GM19452 (cell line): ENCODE results near the gene SLC35G4.
"Not testable (repeated sequence)": the region's sequence is repeated elsewhere in the genome, so short reads cannot be mapped to it uniquely, and the experiment has no call there.

Source experiments
- ATAC-seq: cut with Tn5 transposase; IDR thresholded peaks from one replicate; pipeline ENCODE4 v1.9.1; 2021; ENCODE audit not compliant: unreplicated experiment

The SLC35G4 gene

DNA sequence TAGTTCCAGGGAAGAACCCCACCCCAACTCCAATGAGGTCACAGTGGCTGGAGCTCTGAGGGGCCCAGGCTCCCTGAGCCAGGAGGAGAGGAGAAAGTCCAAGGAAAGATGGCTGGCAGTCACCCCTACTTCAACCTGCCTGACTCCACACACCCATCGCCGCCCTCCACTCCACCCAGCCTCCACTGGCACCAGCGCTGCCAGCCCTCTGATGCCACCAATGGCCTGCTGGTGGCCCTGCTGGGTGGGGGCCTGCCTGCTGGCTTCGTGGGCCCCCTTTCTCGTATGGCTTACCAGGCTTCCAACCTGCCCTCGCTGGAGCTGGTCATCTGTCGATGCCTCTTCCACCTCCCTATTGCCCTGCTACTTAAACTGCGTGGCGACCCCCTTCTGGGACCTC is at the start of gene SLC35G4:
SLC35G4 (plus strand) TSS at position 109 of the 400 bp plus-strand sequence; CDS start at position 109, 0 bp downstream.
- not testable (repeated sequence) for ATAC-seq

DNA sequence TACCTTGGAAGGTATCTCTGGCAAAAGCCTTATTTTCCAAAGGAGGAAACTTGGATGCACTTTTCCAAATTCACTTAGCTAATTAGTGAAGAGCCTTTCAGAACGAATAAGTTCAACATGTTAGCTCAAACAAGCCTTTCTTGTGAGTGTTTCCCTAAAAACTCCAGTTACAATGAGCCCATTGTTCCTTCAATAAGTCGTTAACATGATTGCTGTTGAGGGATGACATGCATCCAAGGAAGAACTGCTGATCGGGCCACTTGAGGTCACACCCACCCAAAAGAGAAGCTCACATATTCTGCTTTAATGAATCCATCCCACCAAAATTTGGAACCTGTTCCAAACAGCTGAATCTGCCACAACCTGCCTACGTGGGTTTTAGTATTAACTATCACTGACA is 48.1 kb upstream of the SLC35G4 start:
- no peak for ATAC-seq

DNA sequence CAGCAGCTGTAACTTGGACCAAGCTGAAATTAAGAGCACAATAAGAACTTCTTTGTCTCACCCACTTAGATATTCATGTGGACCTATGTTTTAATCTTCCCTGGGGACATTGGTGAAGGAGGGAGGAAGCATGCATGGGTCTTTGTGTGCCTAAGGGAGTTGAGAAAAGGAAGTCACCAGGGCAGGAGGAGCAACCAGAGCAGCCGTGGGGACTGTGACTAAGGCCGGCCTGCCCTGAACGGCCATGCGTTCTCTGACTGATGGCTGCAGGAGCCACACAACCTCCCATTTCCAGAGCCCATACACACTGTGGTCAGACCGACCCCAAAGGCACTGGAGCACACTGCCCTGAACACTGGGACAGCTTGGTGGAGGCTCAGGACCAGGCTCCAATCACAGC is 43.7 kb upstream of the SLC35G4 start:
- ATAC-seq = no peak

DNA sequence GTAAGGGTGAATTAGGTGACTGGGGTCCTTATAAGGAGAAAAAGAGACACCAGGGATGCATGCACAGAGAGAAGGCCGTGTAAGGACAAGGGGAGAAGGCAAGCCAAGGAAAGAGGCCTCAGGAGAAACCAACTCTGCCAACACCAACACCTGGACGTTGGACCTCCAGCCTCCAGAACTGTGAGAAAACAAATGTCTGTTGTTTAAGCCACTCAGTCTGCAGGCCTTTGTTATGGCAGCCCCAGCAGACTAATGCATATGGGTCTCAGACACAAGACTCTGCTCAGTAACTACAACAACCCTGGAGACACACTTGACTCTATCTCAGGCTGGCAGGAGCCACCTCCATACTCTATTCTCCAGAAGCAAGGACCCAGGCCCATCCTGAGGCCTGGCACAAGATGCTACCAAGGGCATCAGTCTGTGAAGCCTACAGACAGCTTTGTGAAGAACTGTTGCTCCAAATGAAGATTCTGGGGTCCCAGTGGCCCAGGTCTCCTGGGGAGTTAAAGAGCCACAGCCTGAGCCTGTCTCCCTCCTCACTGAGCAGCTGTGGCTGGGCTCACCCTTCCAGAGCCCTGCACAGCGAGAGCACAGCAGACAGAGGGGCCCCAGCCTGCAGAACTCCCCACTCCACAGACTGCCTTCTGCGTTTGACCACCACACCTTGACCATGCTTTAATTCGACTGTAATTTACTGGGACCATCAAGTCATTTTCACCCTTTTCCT is 43.0 kb upstream of the SLC35G4 start:
- ATAC-seq = no peak

DNA sequence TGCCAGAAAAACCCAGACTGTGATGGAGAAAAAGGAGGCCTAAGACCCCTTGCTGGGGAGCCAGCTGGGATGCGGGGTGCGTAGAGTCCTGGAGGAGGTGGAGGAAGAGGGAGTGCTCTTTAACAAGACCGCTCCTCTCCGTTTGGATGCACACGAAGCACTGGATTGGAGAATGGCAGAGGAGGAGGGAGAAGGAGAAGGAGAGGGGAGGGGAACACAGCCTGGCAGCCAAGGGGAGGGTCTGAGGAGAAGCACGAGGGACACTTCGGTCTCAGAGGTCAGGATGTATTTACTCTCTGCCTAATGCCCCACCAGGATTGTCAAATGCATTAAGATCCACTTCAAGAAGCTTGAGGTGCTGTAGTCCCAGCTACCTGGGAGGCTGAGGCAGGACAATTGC is 42.0 kb upstream of the SLC35G4 start:
- ATAC-seq = no peak

DNA sequence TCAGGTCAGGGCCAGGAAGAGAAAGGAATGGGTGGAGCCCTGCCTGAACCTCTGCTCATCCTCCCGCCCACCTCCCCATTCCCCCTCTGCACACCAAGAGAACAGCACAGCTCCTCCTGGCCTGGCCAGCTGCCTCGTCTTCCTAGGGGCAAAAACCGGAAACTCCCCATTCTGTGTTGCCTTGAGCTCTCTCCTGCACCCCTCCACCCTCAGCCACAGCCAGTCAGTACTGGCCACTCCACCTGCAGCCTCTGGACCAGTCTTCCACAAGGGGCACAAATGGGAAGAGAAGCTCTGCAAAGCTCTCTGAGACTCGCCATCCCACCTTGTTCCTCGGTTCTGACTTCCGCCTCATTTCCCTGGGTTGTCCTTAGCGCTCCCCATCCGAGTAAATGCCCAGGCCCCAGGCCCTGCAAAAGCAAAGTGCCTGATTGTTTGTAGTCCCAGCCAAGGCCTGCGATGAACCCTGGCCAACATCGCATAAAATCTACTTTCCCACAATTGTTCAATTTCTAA is 39.3 kb upstream of the SLC35G4 start:
- no peak for ATAC-seq

DNA sequence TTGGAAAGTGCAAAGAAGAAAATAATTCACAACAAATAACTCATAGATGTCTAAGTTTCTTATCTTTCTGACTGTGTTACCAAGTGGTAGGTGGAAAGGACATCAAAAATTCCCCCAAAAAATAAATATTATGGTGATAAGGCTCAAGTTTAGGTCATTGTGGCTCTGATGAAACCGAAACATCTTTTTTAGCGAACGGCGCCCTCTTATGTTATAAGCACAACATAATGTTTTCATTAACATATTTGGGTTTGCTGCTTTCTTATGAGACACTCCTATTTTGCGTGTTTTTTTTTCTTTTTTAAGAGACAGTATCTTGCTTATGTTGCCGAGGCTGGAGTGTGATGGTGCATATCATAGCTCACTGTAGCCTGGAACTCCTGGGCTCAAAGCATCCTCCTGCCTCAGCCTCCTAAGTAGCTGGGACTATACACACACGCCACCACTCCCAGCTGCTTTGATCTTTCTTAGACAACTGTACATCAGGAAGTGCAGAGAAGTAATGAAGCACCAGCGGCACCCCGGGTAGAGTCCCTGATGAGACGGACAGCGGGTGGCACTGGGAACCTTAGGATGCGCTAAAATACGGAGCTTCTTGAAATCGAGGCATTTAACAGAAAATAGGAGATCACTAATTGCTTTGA is 38.5 kb upstream of the SLC35G4 start:
- no peak for ATAC-seq

DNA sequence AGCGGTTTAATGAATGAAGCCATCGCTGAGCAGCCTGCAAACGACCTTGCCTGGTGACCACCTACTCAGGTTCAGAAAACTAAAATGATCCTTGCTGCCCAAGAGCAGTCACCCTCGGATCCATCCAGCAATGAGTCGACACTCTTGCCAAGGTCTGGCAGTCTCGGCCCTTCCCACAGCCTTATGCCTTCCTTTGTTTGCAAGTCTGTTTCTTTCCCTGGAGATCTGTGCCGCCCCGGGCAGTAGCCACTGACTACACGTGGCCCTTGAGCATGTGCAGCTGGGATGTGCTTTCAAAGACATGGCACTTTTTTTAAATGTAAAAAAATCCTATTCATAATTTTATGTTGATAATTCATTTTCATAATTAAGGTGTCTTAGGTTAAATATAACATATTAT is 37.2 kb upstream of the SLC35G4 start:
- no peak for ATAC-seq

DNA sequence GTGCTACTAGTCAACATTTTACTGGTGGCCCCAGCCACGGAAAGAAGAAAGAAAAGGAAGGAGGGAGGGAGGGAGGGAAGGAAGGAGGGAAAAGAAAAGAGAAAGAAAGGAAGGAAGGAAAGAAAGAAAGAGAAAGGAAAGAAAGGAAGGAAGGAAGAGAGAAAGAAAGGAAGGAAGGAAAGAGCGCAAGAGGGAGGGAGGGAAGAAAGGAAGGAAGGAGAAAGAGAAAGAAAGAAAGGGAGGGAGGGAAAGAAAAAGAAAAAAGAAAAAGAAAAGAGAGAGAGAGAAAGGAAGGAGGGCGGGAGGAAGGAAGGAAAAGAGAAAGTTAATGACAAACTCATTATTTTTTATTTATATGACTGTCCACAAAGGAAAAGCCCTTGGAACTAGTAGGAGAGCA is 34.9 kb upstream of the SLC35G4 start:
- no peak for ATAC-seq

DNA sequence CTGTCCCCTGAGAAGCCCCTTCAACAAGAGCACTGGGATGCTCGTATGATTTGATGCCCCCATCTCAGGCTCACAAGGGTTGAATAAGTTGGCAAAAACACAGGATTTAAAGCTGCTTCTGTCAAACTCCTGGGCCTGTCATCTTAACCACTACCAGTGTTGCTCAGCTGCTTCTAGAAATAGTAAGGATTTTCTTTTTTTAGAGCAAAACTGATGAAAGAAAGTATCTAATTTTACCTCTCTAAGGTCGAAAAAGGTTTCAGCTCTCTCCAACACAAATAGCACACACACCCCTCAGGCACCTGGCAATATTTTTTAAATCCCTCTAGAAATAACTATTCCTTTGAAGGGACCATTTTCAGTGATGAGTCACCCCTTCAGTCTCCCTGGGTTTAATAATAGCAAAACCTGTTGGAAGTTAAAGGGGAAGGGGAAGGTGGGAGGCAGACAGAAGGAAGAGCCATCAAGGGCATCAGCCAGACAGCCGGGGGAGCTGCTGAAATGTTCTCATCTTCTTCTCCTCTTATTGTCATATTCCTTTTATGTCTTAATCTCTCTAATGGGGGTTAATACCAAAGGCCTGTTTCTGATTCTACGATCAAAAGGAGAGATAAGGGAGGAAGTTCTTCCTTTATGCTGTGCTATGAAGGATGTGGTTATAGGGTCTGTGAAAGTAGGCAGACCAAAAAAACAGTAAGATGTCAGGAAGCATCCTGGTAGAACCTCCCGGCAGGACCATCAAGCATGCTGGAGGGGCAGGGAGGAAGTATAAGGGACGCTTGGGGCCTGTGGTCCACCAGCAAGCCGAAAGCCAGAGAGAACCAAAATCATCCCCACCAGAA is 31.9 kb upstream of the SLC35G4 start:
- no peak for ATAC-seq

DNA sequence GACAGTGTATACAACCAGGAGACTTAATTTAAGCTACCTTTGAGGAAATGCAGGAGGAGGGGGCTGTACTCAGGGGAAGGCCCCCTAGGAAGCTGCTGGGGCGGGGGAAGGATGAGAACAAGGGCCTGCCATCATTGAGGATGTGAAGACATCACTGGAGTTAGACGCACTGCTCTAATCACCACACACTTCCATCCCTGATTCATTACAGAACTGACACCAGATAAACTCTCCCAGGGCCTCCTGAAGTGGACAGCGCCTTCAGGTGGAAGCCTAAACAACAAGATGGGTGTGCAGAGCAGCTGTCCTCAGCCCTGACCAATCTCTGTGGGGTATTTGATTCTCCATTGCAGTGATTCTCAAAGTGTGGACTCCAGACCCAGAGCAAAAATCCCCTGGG is 30.6 kb upstream of the SLC35G4 start:
- ATAC-seq = no peak

DNA sequence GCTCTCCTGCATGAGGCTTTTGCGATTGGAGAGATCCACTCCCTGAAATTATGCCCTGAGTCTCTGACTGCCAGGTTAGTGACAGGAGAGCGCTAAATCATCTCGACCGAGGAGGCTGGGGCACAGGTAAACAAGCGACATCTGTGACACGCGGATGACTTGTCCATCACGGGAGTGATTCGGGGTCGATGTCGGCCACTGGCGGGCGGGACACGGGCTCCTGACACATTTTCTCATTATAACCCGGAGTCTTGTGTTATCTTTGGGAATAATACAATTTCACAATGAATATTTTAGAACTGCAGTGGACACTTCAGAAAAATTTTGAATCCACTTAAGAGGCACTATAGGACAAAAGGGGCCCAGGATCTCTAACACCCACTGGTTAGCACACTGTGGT is 29.5 kb upstream of the SLC35G4 start:
- no peak for ATAC-seq

DNA sequence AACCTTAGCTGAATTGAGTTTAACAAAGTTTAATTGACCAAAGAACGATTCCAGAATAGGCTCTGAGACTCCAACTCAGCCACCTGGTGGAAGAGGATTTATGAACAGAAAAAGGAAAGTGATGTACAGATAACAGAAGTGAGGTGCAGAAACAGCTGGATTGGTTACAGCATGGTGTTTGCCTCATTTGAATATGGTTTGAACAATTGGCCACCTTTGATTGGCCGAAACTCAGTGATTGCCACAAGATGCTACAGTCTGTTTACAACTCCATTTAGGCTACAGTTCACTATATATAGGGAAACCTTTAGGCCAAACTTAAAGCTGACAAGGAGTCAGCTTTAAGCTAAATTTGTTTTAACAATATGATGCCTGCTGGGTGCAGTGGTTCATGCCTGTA is 28.1 kb upstream of the SLC35G4 start:
- no peak for ATAC-seq

DNA sequence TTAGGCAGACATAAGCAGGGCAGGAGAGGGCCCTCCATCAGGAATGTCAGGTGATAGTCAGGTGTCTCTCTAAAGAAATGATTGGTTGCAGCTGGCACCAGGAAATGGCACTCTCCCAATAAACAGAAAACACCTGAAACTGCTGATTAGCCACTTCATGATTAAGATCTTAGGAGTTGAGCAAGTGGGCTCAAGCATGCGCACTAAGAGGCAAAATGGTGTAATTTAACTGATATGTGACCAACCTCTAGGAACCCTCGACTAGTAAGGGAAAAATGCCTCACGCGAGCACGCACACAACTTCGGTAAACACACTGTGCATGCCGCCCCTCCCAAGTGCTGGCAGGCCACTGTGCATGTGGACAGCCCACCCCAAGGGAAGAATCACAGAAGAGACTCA is 23.8 kb upstream of the SLC35G4 start:
- ATAC-seq = no peak

DNA sequence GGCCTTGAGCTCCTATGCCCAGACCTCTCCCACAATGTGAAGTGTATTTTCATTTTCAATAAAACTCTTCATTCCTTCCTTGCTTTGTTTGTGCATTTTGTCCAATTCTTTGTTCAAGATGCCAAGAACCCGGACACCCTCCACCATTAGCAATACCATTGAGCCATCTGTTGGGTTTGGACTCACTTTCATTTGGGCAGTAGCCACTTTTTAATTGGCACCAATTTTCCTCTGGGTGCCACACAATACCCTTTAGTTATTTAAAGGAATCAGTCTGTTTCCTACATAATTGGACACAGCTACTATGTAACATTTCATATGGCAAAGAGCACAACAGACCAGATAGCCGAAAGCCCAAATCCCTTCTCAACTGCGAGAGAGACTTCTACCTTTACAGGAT is 22.5 kb upstream of the SLC35G4 start:
- ATAC-seq = no peak

DNA sequence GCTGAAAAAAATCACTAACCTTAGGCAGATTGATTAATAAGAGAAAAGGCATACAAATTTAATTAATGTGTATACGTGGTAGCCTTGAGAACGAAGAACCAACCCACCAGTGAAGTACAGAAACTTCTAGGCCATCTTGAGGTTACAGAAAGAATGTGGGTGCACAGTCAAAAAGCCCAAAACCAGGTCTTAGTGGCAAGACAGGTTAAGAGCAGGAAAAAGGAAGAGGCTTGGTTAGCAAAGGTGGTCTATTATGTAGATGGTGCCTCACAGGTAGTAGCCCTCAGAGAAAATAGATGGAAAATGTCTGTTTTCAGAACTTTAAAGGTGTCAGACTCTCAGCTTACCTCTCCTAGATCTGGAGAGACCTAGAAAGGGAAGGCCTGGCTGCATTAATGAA is 22.0 kb upstream of the SLC35G4 start:
- ATAC-seq = no peak

DNA sequence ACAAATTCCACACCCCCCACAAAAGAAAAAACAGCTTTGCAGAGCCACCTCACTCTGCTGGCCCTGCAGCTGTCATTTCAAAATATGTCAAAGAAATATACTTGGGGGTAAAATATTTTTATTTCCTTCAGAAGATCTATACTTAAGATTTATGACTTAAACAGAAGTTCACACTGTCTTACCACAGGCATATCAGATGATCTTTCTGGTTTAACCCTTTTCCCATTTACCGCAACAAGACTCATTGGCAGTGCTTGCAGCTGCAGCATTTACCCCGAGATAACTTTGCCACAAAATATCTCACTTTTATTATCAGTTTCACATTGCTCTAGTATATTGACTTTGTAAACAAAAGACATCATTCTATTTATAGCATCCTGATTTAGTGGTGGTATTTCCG is 21.6 kb upstream of the SLC35G4 start:
- ATAC-seq = no peak

DNA sequence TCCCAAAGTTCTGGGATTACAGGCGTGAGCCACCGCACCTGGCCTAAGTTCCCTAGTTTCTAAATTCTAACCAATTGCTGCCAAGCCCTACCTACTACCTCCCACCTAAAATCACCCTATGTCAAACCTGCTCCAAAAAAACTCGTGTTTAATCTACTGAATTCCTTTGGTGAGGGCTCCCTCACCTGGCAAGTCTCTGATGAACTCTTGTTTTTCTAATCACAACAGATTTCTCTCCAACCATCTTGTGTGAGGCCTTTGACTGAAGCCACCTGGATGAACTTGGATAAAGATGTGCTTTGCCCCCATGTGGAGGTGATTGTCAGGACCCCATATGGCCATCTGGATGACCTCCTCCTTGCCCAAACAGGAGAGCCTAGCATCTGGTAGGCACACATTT is 17.4 kb upstream of the SLC35G4 start:
- ATAC-seq = no peak

DNA sequence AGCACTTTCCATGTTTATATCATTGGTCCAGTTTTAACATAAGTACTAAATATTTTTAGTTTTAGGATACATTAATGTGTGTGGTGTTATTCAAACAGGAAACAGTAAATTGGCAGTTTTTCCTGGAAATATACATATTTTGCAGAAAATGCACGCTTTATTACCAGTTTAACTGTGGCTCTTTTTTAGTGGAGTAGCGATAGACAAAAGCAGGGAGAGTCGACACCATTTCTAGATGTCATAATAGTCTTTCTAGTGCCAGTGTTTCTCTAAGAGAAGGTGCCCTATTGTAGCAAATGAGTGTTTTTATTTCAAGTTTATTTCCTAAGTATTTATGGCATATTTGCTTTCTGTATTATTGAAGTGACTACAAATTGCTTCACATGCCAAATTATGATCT is 9.1 kb upstream of the SLC35G4 start:
- no peak for ATAC-seq

DNA sequence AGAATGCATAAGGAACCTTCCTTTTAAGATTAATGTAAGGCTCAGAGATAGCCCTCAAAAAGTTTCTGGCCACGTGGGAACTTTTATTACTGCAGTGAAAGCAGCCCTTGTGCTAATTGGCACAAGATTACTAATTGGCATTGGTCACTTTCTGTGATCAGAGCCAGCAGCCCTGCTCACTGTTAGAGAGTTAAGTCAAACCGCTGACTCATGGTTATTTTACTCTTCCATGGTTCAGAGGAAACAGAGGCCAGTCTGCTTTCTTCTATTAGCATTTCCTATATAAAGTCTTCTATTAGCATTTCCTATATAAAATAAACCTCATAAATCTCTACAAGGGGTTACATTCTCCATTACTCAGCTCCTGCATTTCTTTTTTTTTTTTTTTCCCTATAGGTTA is 1.5 kb upstream of the SLC35G4 start:
- ATAC-seq = no peak

DNA sequence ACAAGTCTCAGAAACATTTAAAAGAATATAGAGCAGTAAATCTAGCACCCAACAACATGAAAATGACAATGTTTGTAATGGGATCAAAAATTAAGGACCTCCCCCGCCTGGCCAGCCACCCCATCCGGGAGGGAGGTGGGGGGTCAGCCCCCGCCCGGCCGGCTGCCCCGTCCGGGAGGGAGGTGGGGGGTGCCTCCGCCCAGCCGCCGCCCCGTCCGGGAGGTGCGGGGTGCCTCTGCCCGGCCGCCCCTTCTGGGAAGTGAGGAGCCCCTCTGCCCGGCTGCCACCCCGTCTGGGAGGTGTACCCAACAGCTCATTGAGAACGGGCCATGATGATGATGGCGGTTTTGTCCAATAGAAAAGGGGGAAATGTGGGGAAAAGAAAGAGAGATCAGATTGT is 778 bp upstream of the SLC35G4 start:
- ATAC-seq = not testable (repeated sequence)

DNA sequence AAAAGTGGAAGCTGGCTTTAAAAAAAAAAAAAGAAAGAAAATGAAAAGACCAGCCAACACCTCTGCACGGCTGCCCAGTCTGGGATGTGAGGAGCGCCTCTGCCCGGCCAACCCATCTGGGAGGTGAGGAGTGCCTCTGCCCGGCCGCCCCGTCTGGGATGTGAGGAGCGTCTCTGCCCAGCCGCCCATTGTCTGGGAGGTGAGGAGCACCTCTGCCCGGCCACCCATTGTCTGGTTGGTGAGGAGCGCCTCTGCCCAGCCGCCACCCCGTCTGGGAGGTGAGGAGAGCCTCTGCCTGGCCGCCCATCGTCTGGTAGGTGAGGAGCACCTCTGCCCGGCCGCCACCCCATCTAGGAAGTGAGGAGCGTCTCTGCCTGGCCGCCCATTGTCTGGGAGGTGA is 3.7 kb downstream of the SLC35G4 start:
- ATAC-seq = not testable (repeated sequence)
